ENCODE measurements around the gene WDR1. TPM values are rescaled to one million over a fixed set of nuclear protein-coding genes. Genes with fewer than 3 reads are reported as not detected.

WDR1 gene
- total RNA-seq, 1 experiment from 2014 or later = 367 TPM

- H3K23ac ChIP-seq (ENCODE audit: insufficient read length, low read depth, low read length) = no peak overlapping the region
- no peak overlapping the region for H2BK120ac ChIP-seq (ENCODE audit: low read depth, low read length, poor library complexity, severe bottlenecking)
- H2BK20ac ChIP-seq (ENCODE audit: low read depth, low read length, poor library complexity, severe bottlenecking) = no peak overlapping the region
- WGBS (ENCODE audit: extremely low coverage, insufficient read length, low lambda C conversion rate) = no CpG with 5 or more reads among the region's 28 CpGs
- DNase-seq = no peak
- no peaks in the 10 kb centered on the region for H3K27me3 Mint-ChIP-seq (ENCODE audit: low read depth)
- H3K27ac ChIP-seq (ENCODE audit: insufficient read length, low read depth, low read length) = no peak overlapping the region
- H3K79me1 ChIP-seq (ENCODE audit: insufficient read depth, low read depth, low read length, poor library complexity, severe bottlenecking) = no peaks in the 10 kb centered on the region
- no peak overlapping the region for H4K5ac ChIP-seq (ENCODE audit: insufficient read length, low read depth, low read length)
- no peaks in the 10 kb centered on the region for H3K9me3 Mint-ChIP-seq
- H2BK12ac ChIP-seq (ENCODE audit: insufficient read length, low read depth, low read length) = no peak overlapping the region
- H4K8ac ChIP-seq (replicated peaks; ENCODE audit: insufficient read length, low read depth, low read length) = no peak overlapping the region
- peak overlapping the region in 1 of 3 experiments; percentile 49; a peak in 2 of 7 replicates for H3K27ac Mint-ChIP-seq
- no peak overlapping the region; the same call in 1 of the 2 replicates for H3K14ac ChIP-seq (ENCODE audit: insufficient read depth, low read length)
- H3K79me2 ChIP-seq (ENCODE audit: insufficient read depth, low read length) = peaks cover 7% of the 10 kb centered on the region; the same call in 1 of the 2 replicates
- H3K4me2 ChIP-seq (ENCODE audit: insufficient read depth, insufficient read length, low read length) = no peak overlapping the region
- no peak for TF ChIP-seq CTCF (conservative IDR thresholded peaks at IDR 0.05)
- H3K23me2 ChIP-seq (ENCODE audit: insufficient read length, low read depth, low read length, poor library complexity, severe bottlenecking) = peaks cover 2% of the 10 kb centered on the region
- H3K18ac ChIP-seq (ENCODE audit: insufficient read length, low read depth, low read length) = no peak overlapping the region
- H3K4me3 Mint-ChIP-seq = no peak overlapping the region
- H3K4me1 ChIP-seq (ENCODE audit: insufficient read depth, low read length) = no peaks in the 10 kb centered on the region
- no peak overlapping the region for H2BK5ac ChIP-seq (ENCODE audit: insufficient read length, low read length)
- no peak overlapping the region for H3K56ac ChIP-seq (ENCODE audit: insufficient read length, low read depth, low read length)
- H3K27me3 ChIP-seq (ENCODE audit: insufficient read depth, low read length) = no peaks in the 10 kb centered on the region
- no peak overlapping the region for H4K91ac ChIP-seq (ENCODE audit: insufficient read length, low read depth, low read length)
- no peak overlapping the region for H2AK5ac ChIP-seq (ENCODE audit: insufficient read length, low read length)
- H3T11ph ChIP-seq (ENCODE audit: low read length) = no peak overlapping the region
- H3K9ac ChIP-seq (ENCODE audit: extremely low read depth, insufficient read length, low read length) = no peak overlapping the region
- no peaks in the 10 kb centered on the region for H3K9me3 ChIP-seq (ENCODE audit: control insufficient read depth, low read depth, low read length)
- peaks cover 60 to 99% (median 99%) of the 10 kb centered on the region in 3 experiments for H3K36me3 Mint-ChIP-seq (ENCODE audit: insufficient read depth in 1 of 3, low read depth in 3 of 3)
- H3K4ac ChIP-seq (ENCODE audit: low read depth, low read length) = no peak overlapping the region
- H3K4me1 Mint-ChIP-seq = peaks cover 11 to 16% of the 10 kb centered on the region in 2 experiments
- H2BK15ac ChIP-seq (ENCODE audit: low read depth, low read length) = no peak overlapping the region
- no peaks in the 10 kb centered on the region for H4K20me1 ChIP-seq (ENCODE audit: control insufficient read depth, insufficient read depth, insufficient read length)
- no peak overlapping the region for H2AFZ ChIP-seq (ENCODE audit: low read length)
Observed at GRCh38 chr4:10088135-10089010, 28.2 kb downstream of the WDR1 start.

All from H9 (cell line).